GM12878 (cell line): ENCODE results near the gene TLL1. TPM values are rescaled to one million over a fixed set of nuclear protein-coding genes. Genes with fewer than 3 reads are reported as not detected.

Experiments used
- ATAC-seq: fragments of 200-7000 bp; cut with Tn5 transposase; 3 replicates; pipeline ENCODE4 v1.9.1; 2020; ENCODE audit warnings: mild to moderate bottlenecking, moderate library complexity
- BruUV-seq: library from RNA; stranded (reverse); fragments of 400-500 nt; replicated peaks from 2 replicates; lab custom pipeline; 2021; lab: Mats Ljungman, UMichigan
- CTCF ChIA-PET: fragments of 300-600 bp; sonication (Branson Sonifier 250); formaldehyde crosslinking; extraction: SDS; loops from one replicate; lab custom pipeline; 2021; ENCODE audit warnings: inconsistent platforms; lab: Yijun Ruan, JAX
- POLR2A ChIA-PET: fragments of 350-600 bp; formaldehyde crosslinking; extraction: SDS; loops from one replicate; lab custom pipeline; 2021; ENCODE audit warnings: inconsistent platforms; lab: Charles Lee
- RAD21 ChIA-PET: fragments of 300-600 bp; sonication (Branson Sonifier 250); formaldehyde crosslinking; loops from one replicate; lab custom pipeline; 2023; ENCODE audit warnings: antibody characterized with exemption; ENCODE audit not compliant: unreplicated experiment; lab: Charles Lee
- SMC1A ChIA-PET: fragments of 300-600 bp; sonication (Branson Sonifier 250); formaldehyde crosslinking; loops from one replicate; lab custom pipeline; 2023; ENCODE audit not compliant: unreplicated experiment, uncharacterized antibody; lab: Charles Lee
- DNase-seq: peaks from one replicate; pipeline ENCODE4 v3.0.0-alpha.2; 2011; ENCODE audit warnings: low read depth, low spot score
- FAIRE-seq: peaks from 3 replicates; lab custom pipeline; 2011; peaks lifted over from hg19 to GRCh38; lab: Jason Lieb, UNC
- H2AFZ ChIP-seq: 2 replicates; pipeline ENCODE4 v1.6.0; 2011; ENCODE audit warnings: low read depth, low read length, control low read depth; ENCODE audit not compliant: control insufficient read depth
- H3K27ac ChIP-seq: 2 replicates; pipeline ENCODE4 v1.5.1; 2011; ENCODE audit warnings: control low read depth; ENCODE audit not compliant: control insufficient read depth, insufficient read depth
- H3K27me3 ChIP-seq, 2 experiments: replicated peaks in 1 of 2; 2 replicates each; pipeline versions ENCODE4 v1.6.0 to v1.6.1; 2011; ENCODE audit warnings: low read length in 1 of 2; ENCODE audit not compliant: control insufficient read depth in 2 of 2, insufficient read depth in 2 of 2
- H3K36me3 ChIP-seq, 2 experiments: 2 replicates each; pipeline ENCODE4 v1.5.1; 2011; ENCODE audit warnings: low read length in 1 of 2; ENCODE audit not compliant: control insufficient read depth in 2 of 2, insufficient read depth in 2 of 2
- H3K4me1 ChIP-seq: 2 replicates; pipeline ENCODE4 v1.6.1; 2011; ENCODE audit warnings: mild to moderate bottlenecking, low read length, moderate library complexity, mixed read lengths; ENCODE audit not compliant: control insufficient read depth, insufficient read depth
- H3K4me2 ChIP-seq: 2 replicates; pipeline ENCODE4 v1.6.0; 2011; ENCODE audit warnings: control low read depth; ENCODE audit not compliant: control insufficient read depth, insufficient read depth
- H3K4me3 ChIP-seq: fragments of 200-600 bp; sonication (generic); 2 replicates; pipeline ENCODE4 v1.5.1; 2016
- H3K79me2 ChIP-seq: 2 replicates; pipeline ENCODE4 v1.6.0; 2011; ENCODE audit warnings: low read length; ENCODE audit not compliant: control insufficient read depth, insufficient read depth
- H3K9ac ChIP-seq: 2 replicates; pipeline ENCODE4 v1.8.0; 2011; ENCODE audit warnings: low read length, control low read depth, mixed read lengths; ENCODE audit not compliant: control insufficient read depth, insufficient read depth
- H3K9me3 ChIP-seq: replicated peaks from 3 replicates; pipeline ENCODE4 v1.5.1; 2011; ENCODE audit warnings: mild to moderate bottlenecking, low read length; ENCODE audit not compliant: control insufficient read depth, insufficient read depth
- H4K20me1 ChIP-seq: 2 replicates; pipeline ENCODE4 v1.6.0; 2011; ENCODE audit not compliant: control insufficient read depth, insufficient read depth
- BACH1 ChIP-seq: fragments of 450-650 bp; IDR thresholded peaks from 2 replicates; pipeline ENCODE4 v1.6.1; 2017; ENCODE audit warnings: mild to moderate bottlenecking, borderline replicate concordance
- CBFB ChIP-seq: IDR thresholded peaks from 2 replicates; pipeline ENCODE4 v1.6.1; 2016; ENCODE audit warnings: antibody characterized with exemption, low read depth
- EP300 ChIP-seq, 2 experiments: fragments of 150-350 bp in 1 of 2; IDR thresholded peaks; 2 replicates each; pipeline ENCODE4 v1.6.1; 2011 to 2012; ENCODE audit warnings: low read depth in 2 of 2, low read length in 2 of 2, borderline replicate concordance in 1 of 2, improper control_type of control experiment in 1 of 2, inconsistent platforms in 1 of 2; ENCODE audit not compliant: control insufficient read depth in 1 of 2
- NFIC ChIP-seq: IDR thresholded peaks from 2 replicates; pipeline ENCODE4 v1.6.1; 2012; ENCODE audit warnings: low read depth, mild to moderate bottlenecking, inconsistent platforms, low read length, moderate library complexity
- NFYB ChIP-seq: IDR thresholded peaks from 2 replicates; pipeline ENCODE4 v1.6.1; 2011; ENCODE audit warnings: low read depth, mild to moderate bottlenecking, low read length, improper control_type of control experiment, moderate library complexity; ENCODE audit not compliant: insufficient read depth
- WRNIP1 ChIP-seq: IDR thresholded peaks from 2 replicates; pipeline ENCODE4 v1.6.1; 2011; ENCODE audit warnings: low read depth, low read length, improper control_type of control experiment, borderline replicate concordance
- ZNF622 ChIP-seq: fragments of 450-650 bp; IDR thresholded peaks from 2 replicates; pipeline ENCODE4 v1.6.1; 2017; ENCODE audit warnings: mild to moderate bottlenecking, inconsistent platforms
- ZZZ3 ChIP-seq: IDR thresholded peaks from 2 replicates; pipeline ENCODE4 v1.6.1; 2011; ENCODE audit warnings: low read depth; ENCODE audit not compliant: control insufficient read depth, insufficient read length
- WGBS: methylation state at CpG from one replicate; pipeline ENCODE4 v1.1.6; 2016; ENCODE audit warnings: low lambda C conversion rate; ENCODE audit not compliant: insufficient replicate concordance, insufficient coverage; ENCODE audit errors: missing lambda C conversion rate; 5-methylcytosine and 5-hydroxymethylcytosine counted together
- in situ Hi-C: fragments of 300-500 bp; cut with MboI; formaldehyde crosslinking; loops from 9 replicates; pipeline ENCODE4 v1.14.3; 2018; ENCODE audit warnings: mixed read lengths
- intact Hi-C: fragments of 100-400 bp; cut with micrococcal nuclease; formaldehyde crosslinking; loops from one replicate; pipeline ENCODE4 v1.14.2; 2022; ENCODE audit not compliant: unreplicated experiment
- polyA plus RNA-seq, 11 experiments: library from polyadenylated mRNA; depleted of rRNA in 4 of 11; unstranded in 6 of 11; stranded (reverse) in 5 of 11; fragments of >200 nt; fragmentation: Nextera tagmentation in 4 of 11; fragmentation: Illumina TruSeq in 1 of 11; extraction: Ambion mirVana in 4 of 11; extraction: Trizol in 1 of 11; gene quantifications; 1 replicate in 1 of 11; 2 replicates in 10 of 11; pipeline versions ENCODE4 v1.2.1 to v1.2.3, GENCODE V29; 2011 to 2016; ENCODE audit warnings: inconsistent platforms in 2 of 11, missing spikeins in 2 of 11, low read depth in 1 of 11
- total RNA-seq, 4 experiments: library from RNA; depleted of rRNA in 3 of 4; stranded (reverse); fragments of >200 nt in 3 of 4; fragmentation: Illumina TruSeq in 1 of 4; extraction: Trizol in 1 of 4; gene quantifications; 2 replicates each; pipeline versions ENCODE4 v1.2.1 to v1.2.3, GENCODE V29; 2013 to 2021
- TF ChIP-seq, protein P1 (sequence below): fragments of 450-650 bp; IDR thresholded peaks from 2 replicates; pipeline ENCODE4 v1.6.1; 2017; ENCODE audit warnings: mild to moderate bottlenecking, moderate library complexity
- TF ChIP-seq, protein P2 (sequence below): IDR thresholded peaks from 2 replicates; pipeline ENCODE4 v1.6.1; 2011; ENCODE audit warnings: low read depth, mild to moderate bottlenecking, low read length, moderate library complexity, borderline replicate concordance; ENCODE audit errors: extremely low read depth

Gene TLL1
- total and polyA plus RNA-seq, 10 of the 15 experiments (the other 5 are each of a cell fraction or from before 2014, with no cell fraction given), result 0.02 to 0.31 (median 0.05) TPM; not detected in 2

DNA sequence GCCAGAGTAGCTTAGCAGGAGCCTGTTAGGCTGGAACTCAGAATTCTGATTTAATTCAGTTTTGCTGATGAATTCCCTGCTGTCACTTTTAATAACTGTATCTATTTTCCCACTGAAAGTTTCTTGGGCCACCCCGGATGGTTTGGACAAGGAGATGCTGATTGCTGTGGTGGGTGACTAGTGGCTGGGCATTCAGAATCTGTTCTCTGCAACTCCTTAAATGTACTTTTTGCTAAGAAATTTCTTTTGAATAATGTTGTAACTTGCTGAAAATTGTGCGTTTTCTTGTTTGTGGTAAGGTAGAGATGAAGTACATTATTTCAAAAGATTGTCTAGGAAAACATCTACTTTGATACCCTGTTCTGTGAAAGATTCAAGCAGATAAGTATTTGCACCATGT, 2.4 kb downstream of the TLL1 start (continued):
- TF ChIP-seq NFYB, result no peak
- no peak for TF ChIP-seq WRNIP1
- TF ChIP-seq ZNF622, result no peak
- TF ChIP-seq BACH1, result no peak
- TF ChIP-seq EP300 (IDR thresholded peaks at IDR 0.05; ENCODE audit: borderline replicate concordance in 1 of 2, control insufficient read depth in 1 of 2, low read depth in 2 of 2, low read length in 2 of 2), result no peak

DNA sequence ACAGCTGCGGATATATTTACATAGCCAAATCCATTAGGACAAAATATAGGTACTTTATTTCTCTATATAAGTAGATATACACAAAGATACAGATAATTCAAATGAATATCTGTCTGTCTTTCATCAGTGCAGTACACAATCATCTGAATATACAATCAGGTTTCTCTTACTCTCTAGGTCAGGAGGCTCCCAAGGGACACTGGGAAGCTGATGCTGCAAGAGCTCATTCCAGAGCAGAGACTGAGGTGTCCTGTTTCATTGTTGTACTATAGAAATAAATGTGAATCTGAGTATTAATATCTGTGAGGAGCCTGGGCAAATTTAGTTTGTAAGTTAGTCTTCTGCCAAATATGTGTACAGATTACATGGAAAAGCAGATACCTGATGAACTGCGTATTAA, 4.2 kb downstream of the TLL1 start:
- intact Hi-C loops (no loop called here), in situ Hi-C loops (no loop called here)
- Histone ChIP-seq H3K27me3 (peaks cover 1 to 8% of the 10 kb centered on the region in 2 experiments; a peak in 3 of 4 replicates), H3K9ac (no peak overlapping the region), H3K79me2 (no peaks in the 10 kb centered on the region), H3K4me3 (no peak overlapping the region), H3K9me3 (no peaks in the 10 kb centered on the region), H4K20me1 (no peaks in the 10 kb centered on the region), H3K36me3 (no peaks in the 10 kb centered on the region), H2AFZ (no peak overlapping the region), H3K27ac (no peak overlapping the region), H3K4me2 (no peak overlapping the region), H3K4me1 (no peaks in the 10 kb centered on the region)
- DNase-seq (no peak), FAIRE-seq (no peak), ATAC-seq (no peak)
- no TSS peak for BruUV-seq
- SMC1A ChIA-PET, result no interaction called here
- RAD21 ChIA-PET, result no interaction called here
- TF ChIP-seq ZZZ3 (no peak), CBFB (no peak), NFIC (no peak)
- TF ChIP-seq, protein P1, sequence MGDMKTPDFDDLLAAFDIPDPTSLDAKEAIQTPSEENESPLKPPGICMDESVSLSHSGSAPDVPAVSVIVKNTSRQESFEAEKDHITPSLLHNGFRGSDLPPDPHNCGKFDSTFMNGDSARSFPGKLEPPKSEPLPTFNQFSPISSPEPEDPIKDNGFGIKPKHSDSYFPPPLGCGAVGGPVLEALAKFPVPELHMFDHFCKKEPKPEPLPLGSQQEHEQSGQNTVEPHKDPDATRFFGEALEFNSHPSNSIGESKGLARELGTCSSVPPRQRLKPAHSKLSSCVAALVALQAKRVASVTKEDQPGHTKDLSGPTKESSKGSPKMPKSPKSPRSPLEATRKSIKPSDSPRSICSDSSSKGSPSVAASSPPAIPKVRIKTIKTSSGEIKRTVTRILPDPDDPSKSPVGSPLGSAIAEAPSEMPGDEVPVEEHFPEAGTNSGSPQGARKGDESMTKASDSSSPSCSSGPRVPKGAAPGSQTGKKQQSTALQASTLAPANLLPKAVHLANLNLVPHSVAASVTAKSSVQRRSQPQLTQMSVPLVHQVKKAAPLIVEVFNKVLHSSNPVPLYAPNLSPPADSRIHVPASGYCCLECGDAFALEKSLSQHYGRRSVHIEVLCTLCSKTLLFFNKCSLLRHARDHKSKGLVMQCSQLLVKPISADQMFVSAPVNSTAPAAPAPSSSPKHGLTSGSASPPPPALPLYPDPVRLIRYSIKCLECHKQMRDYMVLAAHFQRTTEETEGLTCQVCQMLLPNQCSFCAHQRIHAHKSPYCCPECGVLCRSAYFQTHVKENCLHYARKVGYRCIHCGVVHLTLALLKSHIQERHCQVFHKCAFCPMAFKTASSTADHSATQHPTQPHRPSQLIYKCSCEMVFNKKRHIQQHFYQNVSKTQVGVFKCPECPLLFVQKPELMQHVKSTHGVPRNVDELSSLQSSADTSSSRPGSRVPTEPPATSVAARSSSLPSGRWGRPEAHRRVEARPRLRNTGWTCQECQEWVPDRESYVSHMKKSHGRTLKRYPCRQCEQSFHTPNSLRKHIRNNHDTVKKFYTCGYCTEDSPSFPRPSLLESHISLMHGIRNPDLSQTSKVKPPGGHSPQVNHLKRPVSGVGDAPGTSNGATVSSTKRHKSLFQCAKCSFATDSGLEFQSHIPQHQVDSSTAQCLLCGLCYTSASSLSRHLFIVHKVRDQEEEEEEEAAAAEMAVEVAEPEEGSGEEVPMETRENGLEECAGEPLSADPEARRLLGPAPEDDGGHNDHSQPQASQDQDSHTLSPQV, result no peak
- TF ChIP-seq, protein P2, sequence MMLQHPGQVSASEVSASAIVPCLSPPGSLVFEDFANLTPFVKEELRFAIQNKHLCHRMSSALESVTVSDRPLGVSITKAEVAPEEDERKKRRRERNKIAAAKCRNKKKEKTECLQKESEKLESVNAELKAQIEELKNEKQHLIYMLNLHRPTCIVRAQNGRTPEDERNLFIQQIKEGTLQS, result no peak
- 69% methylated on average over 2 of the region's 2 CpGs for WGBS
- CTCF ChIA-PET, result interaction anchor here (1.1 kb wide), 1 partner anchor 29 kb away, joined by 4 read pairs; no protein-coding TSS in a partner anchor
- POLR2A ChIA-PET, result no interaction called here
